ENCODE measurements around the gene CTBP2.
A peak's percentile ranks its signal among the peaks of the same experiment; 100 is the strongest.

CTBP2 gene

DNA sequence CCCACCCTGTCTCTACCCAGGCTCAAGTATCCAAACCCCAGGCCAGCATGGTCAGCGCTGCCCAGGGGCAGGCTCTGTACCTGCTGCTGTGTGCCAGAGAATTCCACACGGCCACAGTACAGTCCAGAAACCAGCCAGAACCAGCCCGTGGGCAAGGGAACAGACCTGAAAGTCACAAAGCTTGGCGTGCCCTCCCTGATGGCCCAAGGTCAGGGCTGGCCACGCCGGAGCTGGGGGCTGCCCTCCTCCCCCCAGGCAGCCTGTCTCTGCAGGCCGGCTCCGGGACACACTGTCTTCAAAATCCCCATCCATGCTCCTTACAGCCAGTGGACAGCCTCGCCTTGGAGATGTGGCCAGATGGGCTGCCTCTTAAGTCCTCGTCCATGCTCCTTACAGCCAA, 78.4 kb downstream of the CTBP2 start:
- no peak for DNase-seq (ENCODE audit: low read depth, low spot score)
- H3K4me3 ChIP-seq (ENCODE audit: low read length): no peak overlapping the region

DNA sequence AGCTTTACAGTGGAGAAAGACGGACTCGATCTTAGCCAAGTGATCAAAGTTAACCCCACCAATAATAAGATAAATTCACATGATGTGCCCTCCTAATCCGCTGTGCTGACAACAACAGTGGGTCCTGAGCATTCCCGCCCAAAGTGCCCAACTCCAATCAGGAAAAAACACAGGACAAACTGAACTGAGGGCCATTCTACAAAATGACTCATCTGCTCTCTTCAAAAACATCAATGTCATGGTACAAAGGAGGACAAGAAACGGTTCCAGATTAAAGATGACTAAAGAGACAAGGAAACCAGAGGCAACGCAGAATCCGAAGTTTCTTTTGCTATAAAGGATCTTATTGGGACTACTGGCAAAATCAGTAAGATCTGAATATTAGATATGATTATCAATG, 79.4 kb downstream of the CTBP2 start:
- no peak overlapping the region for H3K4me3 ChIP-seq (ENCODE audit: low read length)
- DNase-seq (ENCODE audit: low read depth, low spot score): no peak

DNA sequence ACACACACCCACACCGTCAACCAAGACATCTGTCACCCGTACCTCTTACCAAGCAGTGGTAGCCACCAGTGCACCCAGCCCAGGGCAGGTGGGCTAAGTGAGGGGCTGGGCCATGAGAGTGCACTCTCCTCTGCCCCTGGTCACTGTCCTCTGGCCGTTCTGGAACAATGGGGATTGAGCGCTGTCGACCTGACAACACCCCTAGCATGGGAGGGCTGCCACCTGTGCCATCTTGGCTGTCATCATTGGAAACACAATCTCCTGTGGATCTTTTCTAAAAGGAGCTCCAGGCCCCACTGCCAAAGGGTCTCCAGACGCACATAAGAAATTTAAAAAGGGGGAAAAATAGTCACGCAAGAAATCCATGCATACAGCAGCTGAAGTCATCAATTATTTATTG, 80.1 kb downstream of the CTBP2 start:
- no peak overlapping the region for H3K4me3 ChIP-seq (ENCODE audit: low read length)
- DNase-seq (ENCODE audit: low read depth, low spot score): no peak

DNA sequence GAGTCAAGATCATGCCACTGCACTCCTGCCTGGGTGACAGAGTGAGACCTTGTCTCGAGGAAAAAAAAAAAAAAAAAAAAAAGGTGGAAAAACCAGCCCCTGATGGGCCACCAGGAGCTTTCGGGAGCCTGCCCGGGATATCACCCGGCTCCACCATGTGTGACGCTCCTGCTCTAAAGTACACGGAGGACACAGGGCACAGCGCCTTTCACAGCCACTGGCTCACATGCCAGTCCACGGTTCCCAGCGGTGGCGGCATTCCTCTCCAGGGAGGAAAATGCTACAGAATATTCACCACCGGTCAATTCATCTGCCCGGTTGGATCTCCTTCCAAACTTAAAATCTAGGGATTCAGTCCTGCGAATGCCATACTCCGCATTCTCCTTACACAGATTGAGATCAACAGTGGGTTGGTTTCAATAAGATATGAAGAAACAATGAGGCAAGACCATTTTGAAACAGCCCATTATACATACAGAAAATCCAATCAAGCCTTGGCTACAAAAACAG, 81.2 kb downstream of the CTBP2 start:
- DNase-seq (ENCODE audit: low read depth, low spot score): no peak

DNA sequence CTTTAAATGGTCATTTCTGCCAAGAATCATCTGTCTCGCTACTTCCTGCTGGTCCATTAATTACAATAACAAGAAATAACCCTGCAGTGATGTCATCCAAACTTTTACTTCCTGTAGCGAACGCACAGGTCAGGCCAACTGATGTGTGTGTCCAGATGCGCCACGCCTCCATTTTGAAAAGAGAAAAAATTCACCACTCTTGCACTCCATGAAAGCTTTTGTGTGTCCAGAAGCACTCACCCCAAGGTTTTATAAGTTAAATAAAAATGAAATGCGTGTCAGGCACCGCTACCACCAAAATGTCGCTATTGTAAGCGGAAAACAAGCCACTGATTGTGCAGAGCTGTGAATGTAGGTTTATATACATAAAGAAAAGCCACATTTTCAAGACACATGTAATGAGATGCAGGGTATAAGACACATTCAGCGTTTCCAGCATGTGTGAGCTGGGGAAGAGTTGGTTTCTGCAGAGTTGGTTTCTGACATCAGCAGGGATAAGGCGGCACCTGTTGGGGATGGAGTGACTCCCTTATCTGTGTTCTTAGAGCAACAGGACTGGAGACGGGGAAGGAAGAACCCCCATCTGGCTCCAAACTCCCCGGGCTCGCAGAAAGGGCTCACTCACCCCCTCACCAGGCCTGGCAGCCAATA, 83.3 kb downstream of the CTBP2 start:
- DNase-seq (ENCODE audit: low read depth, low spot score): no peak
- H3K4me3 ChIP-seq (ENCODE audit: low read length): no peak overlapping the region

More for the DNA sequence above, 81.2 kb downstream of the CTBP2 start:
- no peak overlapping the region for H3K4me3 ChIP-seq (ENCODE audit: low read length)

DNA sequence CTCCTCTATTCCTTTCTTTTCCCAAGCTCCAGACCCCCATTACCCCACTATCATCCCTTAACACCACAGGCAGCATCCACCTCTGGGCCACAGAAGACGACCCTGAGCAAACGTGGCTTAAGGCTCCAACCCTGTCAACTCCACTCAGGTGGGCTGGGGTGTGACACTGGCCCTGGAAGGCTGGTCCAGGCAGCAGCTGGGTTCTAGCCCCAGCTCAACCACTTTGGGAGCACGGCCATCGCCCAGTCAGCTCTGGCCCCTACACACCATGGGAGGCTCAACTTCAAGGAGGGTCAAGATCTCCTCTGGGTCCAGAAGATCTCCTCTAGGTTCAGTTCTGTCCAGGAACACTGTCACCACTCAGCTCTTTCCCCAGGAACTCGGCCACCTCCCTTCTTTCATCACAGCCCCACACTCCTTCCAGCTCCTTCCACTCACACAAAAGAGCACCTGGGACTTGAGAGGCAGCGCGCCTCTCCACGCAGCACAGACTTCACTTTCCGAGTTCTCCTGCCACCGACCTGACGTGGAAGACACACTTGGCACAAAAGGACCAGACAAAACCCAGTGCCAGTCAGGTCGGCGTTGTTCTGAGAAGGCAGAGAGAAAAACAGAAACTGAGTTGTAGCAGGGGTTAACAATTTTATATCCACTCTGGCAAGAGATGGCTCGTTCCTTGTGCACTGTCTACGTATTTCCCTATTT, 84.1 kb downstream of the CTBP2 start:
- no peak for DNase-seq (ENCODE audit: low read depth, low spot score)
- H3K4me3 ChIP-seq (ENCODE audit: low read length): no peak overlapping the region

DNA sequence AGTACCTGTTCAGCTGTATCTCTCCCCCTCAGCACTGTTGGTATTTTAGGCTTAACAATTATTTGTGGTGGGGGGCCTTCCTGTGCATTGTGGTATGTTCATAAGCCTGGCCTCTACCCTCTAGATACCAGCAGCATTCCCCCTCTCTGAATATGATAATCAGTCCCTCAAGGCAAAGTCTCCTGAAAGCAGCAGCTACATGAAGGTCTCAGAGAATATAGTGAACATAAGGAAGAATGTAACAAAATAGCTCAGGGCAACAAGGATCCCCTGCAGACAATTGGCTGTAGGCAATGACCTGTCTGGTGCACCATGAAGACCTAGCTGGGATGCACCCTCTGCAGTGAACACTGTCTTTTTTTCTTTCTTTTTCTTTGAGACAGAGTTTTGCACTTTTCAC, 86.4 kb downstream of the CTBP2 start:
- no peak overlapping the region for H3K4me3 ChIP-seq (ENCODE audit: low read length)

DNA sequence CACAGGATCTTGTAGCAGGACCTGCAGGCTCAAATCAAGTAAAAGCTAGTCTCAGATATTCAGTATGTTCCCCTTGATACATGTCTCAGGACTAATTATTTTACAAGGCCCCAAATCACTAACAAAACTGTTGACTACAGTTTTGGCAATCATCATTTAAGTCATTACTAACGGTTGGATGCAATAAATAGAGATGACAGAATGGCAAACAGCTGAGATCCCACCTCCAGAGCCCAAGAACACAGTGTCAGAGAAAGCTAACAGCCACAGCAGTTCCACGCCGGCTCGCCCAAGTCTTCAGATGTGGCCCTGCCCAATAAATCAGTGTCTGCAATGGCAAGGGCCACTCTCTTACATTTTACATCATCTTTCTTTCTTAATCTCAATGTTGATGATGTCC, 87.6 kb downstream of the CTBP2 start:
- H3K4me3 ChIP-seq (ENCODE audit: low read length): no peak overlapping the region
- DNase-seq (ENCODE audit: low read depth, low spot score): no peak

More for the DNA sequence above, 86.4 kb downstream of the CTBP2 start:
- DNase-seq (ENCODE audit: low read depth, low spot score): no peak

DNA sequence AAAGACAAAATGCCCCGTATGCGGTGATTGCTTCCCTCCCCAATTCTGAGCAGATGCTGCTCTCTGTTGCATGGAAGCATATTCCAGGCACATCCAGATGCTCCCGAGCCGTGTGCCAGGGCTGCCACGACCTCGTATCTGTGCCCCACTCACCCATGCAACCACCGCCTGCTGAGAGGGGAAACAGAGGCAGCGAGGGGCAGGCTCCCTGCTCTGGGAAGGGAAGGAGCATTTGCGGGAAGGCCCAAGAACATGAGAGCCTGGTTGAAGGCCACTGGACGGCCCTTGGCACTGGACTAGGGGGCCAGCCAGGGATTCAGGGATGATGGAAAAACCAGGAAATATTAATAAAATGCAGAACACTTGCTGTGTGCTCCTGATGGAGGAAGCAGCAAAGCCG, 89.4 kb downstream of the CTBP2 start:
- DNase-seq (ENCODE audit: low read depth, low spot score): no peak
- no peak overlapping the region for H3K4me3 ChIP-seq (ENCODE audit: low read length)

DNA sequence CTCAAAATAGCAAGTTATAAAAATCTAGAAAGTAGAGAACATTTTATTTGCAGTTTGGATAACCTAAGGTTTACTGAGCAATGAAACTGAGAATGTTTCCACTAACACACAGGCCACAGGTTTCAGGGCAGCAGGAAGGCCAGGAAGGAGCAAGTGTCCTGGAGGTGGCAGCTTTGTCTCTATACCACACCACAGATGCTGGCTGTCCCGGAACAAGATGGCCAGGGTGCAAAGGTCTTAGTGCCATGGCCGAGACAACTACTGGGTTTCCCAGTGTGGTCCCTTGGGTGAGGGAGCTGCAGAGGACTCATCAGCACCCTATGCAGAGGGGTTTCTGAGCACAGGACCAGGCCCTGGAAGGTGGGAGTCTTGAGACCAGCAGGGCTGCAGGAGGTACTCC, 92.0 kb downstream of the CTBP2 start:
- no peak overlapping the region for H3K4me3 ChIP-seq (ENCODE audit: low read length)
- DNase-seq (ENCODE audit: low read depth, low spot score): no peak

DNA sequence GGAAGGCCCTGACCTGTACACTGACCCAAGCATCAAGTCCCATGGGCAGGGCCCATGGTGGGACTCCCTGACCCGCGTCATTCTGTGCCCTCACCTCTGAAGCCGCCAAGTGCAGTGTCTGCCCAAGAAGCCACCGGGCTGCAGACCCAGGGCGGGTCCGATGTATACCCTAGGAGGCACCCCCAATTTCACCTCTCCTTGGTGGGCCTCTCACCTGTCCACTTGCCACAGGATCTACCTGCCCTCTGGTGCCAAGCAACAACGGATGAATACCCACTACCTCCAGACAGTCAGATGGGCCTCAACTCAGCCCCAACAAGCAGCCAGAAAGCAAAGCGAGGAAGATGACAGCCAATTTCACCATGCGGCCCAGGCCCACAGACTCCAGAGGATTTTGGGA, 92.6 kb downstream of the CTBP2 start:
- no peak for DNase-seq (ENCODE audit: low read depth, low spot score)
- H3K4me3 ChIP-seq (ENCODE audit: low read length): no peak overlapping the region

DNA sequence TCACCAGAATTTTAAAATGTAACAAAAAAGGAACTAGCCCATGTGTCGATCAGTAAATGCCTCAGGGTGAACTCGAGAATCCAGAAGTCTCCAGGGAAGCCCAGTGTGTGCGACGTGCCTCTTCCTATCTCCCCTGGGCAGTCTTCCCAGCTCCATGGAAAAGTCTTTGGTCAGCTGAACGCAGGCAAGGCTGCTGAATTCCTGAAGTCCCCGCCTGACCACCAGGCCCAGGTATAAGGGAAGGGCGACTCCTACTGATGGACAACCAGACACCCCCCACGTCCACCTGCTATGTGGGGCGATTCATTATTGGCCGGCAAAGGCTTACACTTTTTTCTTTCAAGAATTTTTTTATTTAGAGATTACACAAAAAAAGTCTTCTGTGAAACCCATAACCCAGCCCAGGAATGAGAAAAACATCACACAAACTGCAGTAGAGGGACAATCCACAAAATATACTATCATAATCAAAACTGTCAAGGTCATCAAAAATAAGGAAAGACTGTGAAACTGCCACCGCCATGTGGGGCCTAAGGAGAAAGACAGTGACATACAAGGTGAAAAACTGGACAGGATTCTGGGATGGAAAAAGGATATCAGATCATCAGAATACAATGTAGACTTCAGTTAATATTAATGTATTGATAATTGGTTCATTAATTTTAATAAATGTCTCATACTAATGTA, 93.5 kb downstream of the CTBP2 start:
- no peak for DNase-seq (ENCODE audit: low read depth, low spot score)
- H3K4me3 ChIP-seq (ENCODE audit: low read length): no peak overlapping the region

DNA sequence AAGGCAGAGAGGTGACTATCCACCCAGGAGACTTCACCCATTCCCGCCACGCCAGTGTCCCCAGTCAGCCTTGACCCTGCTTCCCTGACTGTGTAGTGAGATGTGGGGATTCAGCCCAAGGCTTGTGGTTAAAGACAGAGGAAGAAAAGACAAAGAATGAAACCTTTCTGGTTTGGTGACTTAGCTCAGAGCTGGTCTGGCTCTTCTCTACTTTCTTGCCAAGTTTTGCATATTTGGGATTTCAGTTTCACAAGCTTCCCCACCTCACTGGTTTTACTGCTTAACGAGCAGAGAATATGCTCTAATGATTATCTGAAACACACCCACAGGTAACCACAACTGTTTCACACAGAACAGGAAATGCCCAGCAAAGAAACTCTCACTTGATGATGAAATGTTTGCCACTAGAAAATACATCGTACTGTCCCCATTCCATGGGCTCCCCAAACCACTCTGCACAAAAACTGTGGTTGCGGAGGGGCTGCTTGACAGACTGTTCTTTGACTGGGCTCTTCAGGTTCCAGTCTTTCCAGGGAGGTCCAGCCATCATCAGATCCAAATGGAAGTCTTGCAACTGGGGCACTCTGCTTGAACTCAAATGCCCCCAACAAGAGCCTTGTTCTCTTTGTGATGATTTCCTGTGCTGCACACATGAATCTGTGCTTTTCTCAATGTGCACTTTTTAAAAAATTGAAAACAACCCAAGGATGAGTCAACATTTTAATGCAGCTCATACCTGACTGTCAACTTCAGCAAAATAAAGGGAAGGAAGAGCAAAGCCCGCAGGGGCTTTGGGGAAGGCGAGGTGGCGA, 95.5 kb downstream of the CTBP2 start:
- H3K4me3 ChIP-seq (ENCODE audit: low read length): no peak overlapping the region
- peak; percentile 8 for DNase-seq (ENCODE audit: low read depth, low spot score)

DNA sequence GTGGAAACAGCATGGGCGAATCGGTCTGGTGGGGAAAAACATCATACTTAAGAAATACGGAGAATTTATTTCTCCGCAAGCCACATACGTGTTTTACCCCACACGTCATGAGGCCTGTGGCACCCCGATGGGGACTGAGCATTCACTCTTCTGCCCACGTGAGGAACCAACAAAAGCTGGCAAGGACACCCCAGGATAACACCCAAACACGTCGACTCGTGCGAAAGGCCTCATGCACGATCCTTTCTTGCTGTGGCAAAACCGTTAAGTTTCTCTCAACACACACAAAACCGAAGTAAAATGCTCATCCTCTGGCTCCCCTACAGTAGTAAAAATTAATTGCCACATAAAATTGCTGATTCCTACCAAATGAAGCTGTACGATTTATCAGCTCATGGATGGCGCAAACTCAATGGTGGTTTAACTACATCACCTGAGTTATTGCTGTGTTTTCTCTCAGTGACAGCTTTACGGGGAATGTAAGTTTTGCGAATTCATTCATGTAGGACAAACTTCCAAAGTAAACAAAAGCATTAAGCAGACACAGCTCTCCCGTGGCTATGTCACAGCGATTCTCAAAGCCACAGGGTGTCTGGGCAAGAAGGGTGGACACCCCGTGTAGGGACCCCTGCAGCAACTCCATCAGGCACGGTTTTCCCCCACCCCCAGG, 97.0 kb downstream of the CTBP2 start:
- H3K4me3 ChIP-seq (ENCODE audit: low read length): no peak overlapping the region
- DNase-seq (ENCODE audit: low read depth, low spot score): no peak

DNA sequence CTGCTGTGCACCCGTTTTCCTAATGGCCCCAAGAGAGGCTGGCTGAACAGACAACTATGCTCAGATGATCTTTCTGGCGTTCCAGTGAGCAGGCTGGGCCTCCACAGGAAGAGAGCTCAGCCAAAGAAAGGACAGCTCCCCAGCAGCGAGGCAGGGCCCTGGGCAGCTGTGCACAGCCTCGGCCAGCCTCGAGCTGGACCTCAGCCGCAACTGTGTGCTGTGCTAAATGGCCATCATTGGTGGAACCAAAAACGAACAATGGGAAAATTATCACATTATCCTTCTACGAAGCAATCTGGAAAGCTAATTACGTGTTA, 97.5 kb downstream of the CTBP2 start:
- no peak for DNase-seq (ENCODE audit: low read depth, low spot score)
- H3K4me3 ChIP-seq (ENCODE audit: low read length): no peak overlapping the region

DNA sequence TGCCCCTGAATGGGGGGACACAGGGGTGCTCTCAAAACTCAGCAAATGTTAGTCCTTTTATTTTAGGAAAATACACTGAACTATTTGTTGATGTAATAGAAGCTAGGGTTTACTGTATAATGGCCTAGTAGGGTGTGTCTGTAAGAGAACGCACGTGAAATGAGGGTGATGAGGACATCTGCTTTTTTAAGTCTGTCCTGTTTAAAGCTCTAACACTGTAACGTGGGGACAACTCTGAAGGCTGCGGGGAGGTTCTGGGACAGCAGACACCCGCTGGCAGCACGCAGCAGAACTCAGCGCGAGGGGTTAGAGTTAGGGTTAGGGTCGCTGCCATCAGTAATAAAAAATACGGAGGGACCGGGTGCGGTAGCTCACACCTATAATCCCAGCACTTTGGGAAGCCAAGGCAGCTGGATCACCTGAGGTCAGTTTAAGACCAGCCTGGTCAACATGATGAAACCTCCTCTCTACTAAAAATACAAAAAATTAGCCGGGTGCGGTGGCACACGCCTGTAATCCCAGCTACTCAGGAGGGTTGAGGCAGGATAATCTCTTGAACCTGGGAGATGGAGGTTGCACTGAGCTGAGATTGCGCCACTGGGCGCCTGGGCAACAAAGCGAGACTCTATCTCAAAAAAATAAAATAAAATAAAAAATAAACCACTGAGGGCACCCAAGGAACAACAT, 98.0 kb downstream of the CTBP2 start:
- DNase-seq (ENCODE audit: low read depth, low spot score): no peak
- H3K4me3 ChIP-seq (ENCODE audit: low read length): no peak overlapping the region

DNA sequence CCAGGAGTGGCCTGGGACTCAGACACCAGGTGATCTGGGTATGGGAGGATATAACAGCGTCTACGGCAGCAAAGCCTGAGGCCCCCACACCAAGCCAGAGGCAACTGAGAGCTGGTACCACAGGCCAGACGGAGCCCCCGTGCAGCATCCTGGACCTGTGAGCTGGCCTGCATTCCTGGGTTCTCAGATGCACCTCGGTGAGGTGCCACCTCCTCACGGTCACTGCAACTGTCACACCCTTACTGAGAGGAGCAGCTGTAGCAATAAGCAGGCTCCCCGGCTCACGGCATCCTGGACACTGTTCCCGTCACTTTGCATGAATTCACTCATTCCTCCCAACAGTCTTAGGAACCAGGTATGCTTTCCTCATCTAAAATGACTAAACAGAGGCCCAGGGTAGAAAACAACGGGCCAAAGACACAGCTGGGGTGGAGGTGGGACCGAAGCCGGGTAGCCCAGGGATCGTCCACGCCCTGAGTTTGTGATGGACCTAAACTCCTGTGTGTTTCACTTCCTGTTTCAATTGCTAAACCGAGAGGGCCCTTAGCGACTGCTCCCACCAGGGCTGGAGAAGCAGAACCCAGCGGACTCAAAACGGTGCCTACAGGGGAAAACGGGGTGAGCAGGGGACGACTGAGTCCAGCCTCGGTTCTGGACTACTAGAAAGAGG, 98.7 kb downstream of the CTBP2 start:
- no peak for DNase-seq (ENCODE audit: low read depth, low spot score)
- no peak overlapping the region for H3K4me3 ChIP-seq (ENCODE audit: low read length)
